GM12878 (cell line): ENCODE results near the gene POLD2.

Experiments used
- CEBPB ChIP-seq, 2 experiments: fragments of 150-350 bp in 1 of 2; IDR thresholded peaks; 2 replicates each; pipeline ENCODE4 v1.6.1; 2012 to 2014; ENCODE audit warnings: low read depth in 2 of 2, low read length in 2 of 2, borderline replicate concordance in 1 of 2, inconsistent platforms in 1 of 2
- DPF2 ChIP-seq: fragments of 450-650 bp; IDR thresholded peaks from 2 replicates; pipeline ENCODE4 v1.6.1; 2017; ENCODE audit warnings: mild to moderate bottlenecking
- GABPA ChIP-seq: IDR thresholded peaks from 2 replicates; pipeline ENCODE4 v1.6.1; 2014; ENCODE audit warnings: antibody characterized with exemption, low read depth, mild to moderate bottlenecking, inconsistent platforms
- HCFC1 ChIP-seq: fragments of 150-350 bp; IDR thresholded peaks from 2 replicates; pipeline ENCODE4 v1.6.1; 2014; ENCODE audit warnings: low read length
- NRF1 ChIP-seq: conservative IDR thresholded peaks from 2 replicates; pipeline ENCODE4 v1.6.1; 2011; ENCODE audit warnings: mild to moderate bottlenecking, low read depth, low read length, improper control_type of control experiment
- POLR2A ChIP-seq: IDR thresholded peaks from 2 replicates; pipeline ENCODE4 v1.6.1; 2011; ENCODE audit warnings: low read depth, mild to moderate bottlenecking, low read length
- RAD21 ChIP-seq: IDR thresholded peaks from 2 replicates; pipeline ENCODE4 v1.6.1; 2011; ENCODE audit warnings: mild to moderate bottlenecking, low read depth, low read length, moderate library complexity; ENCODE audit not compliant: insufficient read depth
- SIN3A ChIP-seq: IDR thresholded peaks from 2 replicates; pipeline ENCODE4 v1.6.1; 2012; ENCODE audit warnings: low read depth, low read length, improper control_type of control experiment
- ZNF24 ChIP-seq: fragments of 450-650 bp; IDR thresholded peaks from 2 replicates; pipeline ENCODE4 v1.6.1; 2017; ENCODE audit warnings: antibody characterized with exemption, mild to moderate bottlenecking
- ZNF384 ChIP-seq: IDR thresholded peaks from 2 replicates; pipeline ENCODE4 v1.6.1; 2012; ENCODE audit warnings: low read depth, mild to moderate bottlenecking, low read length, improper control_type of control experiment, borderline replicate concordance
- TF ChIP-seq, protein P1 (sequence below), 3 experiments: IDR thresholded peaks in 2 of 3; conservative IDR thresholded peaks in 1 of 3; 2 replicates each; pipeline ENCODE4 v1.5.1; 2011; ENCODE audit warnings: low read depth in 3 of 3, low read length in 3 of 3, mild to moderate bottlenecking in 3 of 3, control low read depth in 2 of 3, moderate library complexity in 2 of 3, inconsistent platforms in 1 of 3, mixed read lengths in 1 of 3; ENCODE audit not compliant: control insufficient read depth in 2 of 3, insufficient read depth in 1 of 3; ENCODE audit errors: extremely low read depth in 1 of 3
- TF ChIP-seq, protein P2 (sequence below): IDR thresholded peaks from 2 replicates; pipeline ENCODE4 v1.6.1; 2011; ENCODE audit warnings: borderline replicate concordance, low read depth, mild to moderate bottlenecking, moderate library complexity, mixed read lengths, low read length; ENCODE audit not compliant: insufficient read depth; ENCODE audit errors: extremely low read length
- TF ChIP-seq, protein P3 (sequence below): fragments of 450-650 bp; IDR thresholded peaks from 2 replicates; pipeline ENCODE4 v1.6.1; 2017; ENCODE audit warnings: mild to moderate bottlenecking, moderate library complexity

GRCh38 chr7:44152971-44153947, 29.9 kb upstream of the POLD2 start:
- TF ChIP-seq GABPA (no peak), CEBPB (IDR thresholded peaks at IDR 0.05; ENCODE audit: borderline replicate concordance in 1 of 2, low read depth in 2 of 2, low read length in 2 of 2) (no peak), ZNF24 (no peak), DPF2 (no peak), RAD21 (no peak), POLR2A (no peak), ZNF384 (no peak), SIN3A (no peak), NRF1 (no peak), HCFC1 (no peak)
- TF ChIP-seq, protein P1, sequence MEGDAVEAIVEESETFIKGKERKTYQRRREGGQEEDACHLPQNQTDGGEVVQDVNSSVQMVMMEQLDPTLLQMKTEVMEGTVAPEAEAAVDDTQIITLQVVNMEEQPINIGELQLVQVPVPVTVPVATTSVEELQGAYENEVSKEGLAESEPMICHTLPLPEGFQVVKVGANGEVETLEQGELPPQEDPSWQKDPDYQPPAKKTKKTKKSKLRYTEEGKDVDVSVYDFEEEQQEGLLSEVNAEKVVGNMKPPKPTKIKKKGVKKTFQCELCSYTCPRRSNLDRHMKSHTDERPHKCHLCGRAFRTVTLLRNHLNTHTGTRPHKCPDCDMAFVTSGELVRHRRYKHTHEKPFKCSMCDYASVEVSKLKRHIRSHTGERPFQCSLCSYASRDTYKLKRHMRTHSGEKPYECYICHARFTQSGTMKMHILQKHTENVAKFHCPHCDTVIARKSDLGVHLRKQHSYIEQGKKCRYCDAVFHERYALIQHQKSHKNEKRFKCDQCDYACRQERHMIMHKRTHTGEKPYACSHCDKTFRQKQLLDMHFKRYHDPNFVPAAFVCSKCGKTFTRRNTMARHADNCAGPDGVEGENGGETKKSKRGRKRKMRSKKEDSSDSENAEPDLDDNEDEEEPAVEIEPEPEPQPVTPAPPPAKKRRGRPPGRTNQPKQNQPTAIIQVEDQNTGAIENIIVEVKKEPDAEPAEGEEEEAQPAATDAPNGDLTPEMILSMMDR (IDR thresholded peaks at IDR 0.05 in 2 of 3, conservative IDR thresholded peaks at IDR 0.05 in 1 of 3; ENCODE audit: control insufficient read depth in 2 of 3, extremely low read depth in 1 of 3, insufficient read depth in 1 of 3, low read depth in 3 of 3, low read length in 3 of 3), result no peak
- TF ChIP-seq, protein P2, sequence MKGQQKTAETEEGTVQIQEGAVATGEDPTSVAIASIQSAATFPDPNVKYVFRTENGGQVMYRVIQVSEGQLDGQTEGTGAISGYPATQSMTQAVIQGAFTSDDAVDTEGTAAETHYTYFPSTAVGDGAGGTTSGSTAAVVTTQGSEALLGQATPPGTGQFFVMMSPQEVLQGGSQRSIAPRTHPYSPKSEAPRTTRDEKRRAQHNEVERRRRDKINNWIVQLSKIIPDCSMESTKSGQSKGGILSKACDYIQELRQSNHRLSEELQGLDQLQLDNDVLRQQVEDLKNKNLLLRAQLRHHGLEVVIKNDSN, result no peak
- TF ChIP-seq, protein P3, sequence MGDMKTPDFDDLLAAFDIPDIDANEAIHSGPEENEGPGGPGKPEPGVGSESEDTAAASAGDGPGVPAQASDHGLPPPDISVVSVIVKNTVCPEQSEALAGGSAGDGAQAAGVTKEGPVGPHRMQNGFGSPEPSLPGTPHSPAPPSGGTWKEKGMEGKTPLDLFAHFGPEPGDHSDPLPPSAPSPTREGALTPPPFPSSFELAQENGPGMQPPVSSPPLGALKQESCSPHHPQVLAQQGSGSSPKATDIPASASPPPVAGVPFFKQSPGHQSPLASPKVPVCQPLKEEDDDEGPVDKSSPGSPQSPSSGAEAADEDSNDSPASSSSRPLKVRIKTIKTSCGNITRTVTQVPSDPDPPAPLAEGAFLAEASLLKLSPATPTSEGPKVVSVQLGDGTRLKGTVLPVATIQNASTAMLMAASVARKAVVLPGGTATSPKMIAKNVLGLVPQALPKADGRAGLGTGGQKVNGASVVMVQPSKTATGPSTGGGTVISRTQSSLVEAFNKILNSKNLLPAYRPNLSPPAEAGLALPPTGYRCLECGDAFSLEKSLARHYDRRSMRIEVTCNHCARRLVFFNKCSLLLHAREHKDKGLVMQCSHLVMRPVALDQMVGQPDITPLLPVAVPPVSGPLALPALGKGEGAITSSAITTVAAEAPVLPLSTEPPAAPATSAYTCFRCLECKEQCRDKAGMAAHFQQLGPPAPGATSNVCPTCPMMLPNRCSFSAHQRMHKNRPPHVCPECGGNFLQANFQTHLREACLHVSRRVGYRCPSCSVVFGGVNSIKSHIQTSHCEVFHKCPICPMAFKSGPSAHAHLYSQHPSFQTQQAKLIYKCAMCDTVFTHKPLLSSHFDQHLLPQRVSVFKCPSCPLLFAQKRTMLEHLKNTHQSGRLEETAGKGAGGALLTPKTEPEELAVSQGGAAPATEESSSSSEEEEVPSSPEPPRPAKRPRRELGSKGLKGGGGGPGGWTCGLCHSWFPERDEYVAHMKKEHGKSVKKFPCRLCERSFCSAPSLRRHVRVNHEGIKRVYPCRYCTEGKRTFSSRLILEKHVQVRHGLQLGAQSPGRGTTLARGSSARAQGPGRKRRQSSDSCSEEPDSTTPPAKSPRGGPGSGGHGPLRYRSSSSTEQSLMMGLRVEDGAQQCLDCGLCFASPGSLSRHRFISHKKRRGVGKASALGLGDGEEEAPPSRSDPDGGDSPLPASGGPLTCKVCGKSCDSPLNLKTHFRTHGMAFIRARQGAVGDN, result no peak
